ENCODE data around the gene TRAM2. TPM values are rescaled to one million over a fixed set of nuclear protein-coding genes. Genes with fewer than 3 reads are reported as not detected.

The TRAM2 gene
- total and polyA plus RNA-seq, 12 donors, result 2.2 to 17.9 (median 10.3) TPM

- Histone ChIP-seq H3K27ac (no peak overlapping the region), H3K9me3 (replicated peaks in 1 of 3) (no peaks in the 10 kb centered on the region), H3K36me3 (replicated peaks in 1 of 2) (no peaks in the 10 kb centered on the region), H3K27me3 (no peaks in the 10 kb centered on the region), H3K4me1 (replicated peaks in 1 of 2) (peaks cover 16 to 38% of the 10 kb centered on the region in 2 donors), H3K4me3 (no peak overlapping the region)
- no peak for DNase-seq
- intact Hi-C loops (cut with DNase I), result loop anchor here (5.0 to 10.0 kb wide), 3 partner anchors 49 to 146 kb away; partner anchors contain the start of gene EFHC1 (in 1 of the 2)
- TF ChIP-seq CTCF (IDR thresholded peaks at IDR 0.05), result no peak
- TF ChIP-seq POLR2A (IDR thresholded peaks at IDR 0.05), result no peak
- WGBS, 4 donors, result 71 to 88% (median 83%) methylated on average over 9 to 10 of the region's 10 CpGs
These were observed 5.6 kb downstream of the TRAM2 start for GRCh38 chr6:52571099-52571755.

- Histone ChIP-seq H3K9me3 (replicated peaks in 1 of 3) (no peaks in the 10 kb centered on the region), H3K27ac (peak overlapping the region in 1 of 5 donors; percentile 27), H3K36me3 (replicated peaks in 1 of 2) (no peaks in the 10 kb centered on the region), H3K4me1 (replicated peaks in 1 of 2) (peaks cover 8 to 29% of the 10 kb centered on the region in 2 donors), H3K27me3 (no peaks in the 10 kb centered on the region), H3K4me3 (no peak overlapping the region)
- TF ChIP-seq CTCF (IDR thresholded peaks at IDR 0.05) (no peak), POLR2A (IDR thresholded peaks at IDR 0.05) (no peak)
- WGBS, 4 donors, result 47 to 60% (median 55%) methylated on average over 8 of the region's 8 CpGs
- intact Hi-C loops (cut with DNase I), result loop anchor here (5.0 to 10.0 kb wide), 3 partner anchors 48 to 145 kb away; partner anchors contain the start of gene EFHC1 (in 1 of the 2)
- DNase-seq, result no peak
These were observed 6.6 kb downstream of the TRAM2 start for GRCh38 chr6:52570291-52570700.

- TF ChIP-seq POLR2A (IDR thresholded peaks at IDR 0.05) (no peak), CTCF (IDR thresholded peaks at IDR 0.05) (no peak)
- WGBS, 4 donors, result 56 to 84% (median 72%) methylated on average over 4 of the region's 4 CpGs
These were observed 8.5 kb downstream of the TRAM2 start for GRCh38 chr6:52568320-52568719.

GRCh38 chr6:52566853-52567279 is 10.0 kb downstream of the TRAM2 start:
- DNase-seq, result peak in 6 of 7 donors; percentile 31 to 72 (median 40)
- 52 to 79% (median 73%) methylated on average over 3 of the region's 3 CpGs for WGBS, 4 donors

More at GRCh38 chr6:52568320-52568719, 8.5 kb downstream of the TRAM2 start:
- Histone ChIP-seq H3K27me3 (no peaks in the 10 kb centered on the region), H3K27ac (peak overlapping the region in 3 of 5 donors; percentile 32 to 54 (median 49)), H3K4me1 (replicated peaks in 1 of 2) (peaks cover 7 to 25% of the 10 kb centered on the region in 2 donors), H3K36me3 (replicated peaks in 1 of 2) (no peaks in the 10 kb centered on the region), H3K9me3 (replicated peaks in 1 of 3) (no peaks in the 10 kb centered on the region), H3K4me3 (no peak overlapping the region)
- intact Hi-C loops (cut with DNase I), result no loop called here
- peak in 1 of 7 donors; percentile 47 for DNase-seq

More at GRCh38 chr6:52566853-52567279, 10.0 kb downstream of the TRAM2 start:
- no peaks in the 10 kb centered on the region for H3K9me3 ChIP-seq (replicated peaks in 1 of 3)
- H3K36me3 ChIP-seq (replicated peaks in 1 of 2), result no peaks in the 10 kb centered on the region
- intact Hi-C loops (cut with DNase I), result no loop called here
- H3K4me1 ChIP-seq (replicated peaks in 1 of 2), result peaks cover 0 to 27% of the 10 kb centered on the region in 2 donors
- no peak overlapping the region for H3K4me3 ChIP-seq
- no peaks in the 10 kb centered on the region for H3K27me3 ChIP-seq
- peak overlapping the region in 2 of 5 donors; percentile 71 to 81 for H3K27ac ChIP-seq
- TF ChIP-seq CTCF (IDR thresholded peaks at IDR 0.05) (no peak), POLR2A (IDR thresholded peaks at IDR 0.05) (no peak)

All from adrenal gland (tissue), 12 donors.